ENCODE measurements around the gene ENG.
A peak's percentile ranks its signal among the peaks of the same experiment; 100 is the strongest.
"Not testable (repeated sequence)": the region's sequence is repeated elsewhere in the genome, so short reads cannot be mapped to it uniquely, and the experiment has no call there.

ENG gene

GRCh38 chr9:127789179-127789578 lies 65.3 kb downstream of the ENG start:
- DNase-seq, result no peak

GRCh38 chr9:127788337-127789011 lies 66.0 kb downstream of the ENG start:
- DNase-seq, result no peak

- DNase-seq, result no peak
Measured at GRCh38 chr9:127786773-127787104, 67.7 kb downstream of the ENG start.

- peak; percentile 94 for DNase-seq
Measured at GRCh38 chr9:127785933-127786772, 68.3 kb downstream of the ENG start, which contains the start of gene CDK9. CDK9 (plus strand) TSS chr9:127786034; CDS start chr9:127786149, 115 bp downstream.

GRCh38 chr9:127785023-127785932 lies 69.2 kb downstream of the ENG start:
- DNase-seq, result peak; percentile 93

- peak; percentile 60 for DNase-seq
Measured at GRCh38 chr9:127783111-127784008, 71.1 kb downstream of the ENG start.

GRCh38 chr9:127781806-127782205 lies 72.7 kb downstream of the ENG start:
- no peak for DNase-seq

- not testable (repeated sequence) for DNase-seq
Measured at GRCh38 chr9:127780909-127781308, 73.5 kb downstream of the ENG start.

GRCh38 chr9:127780126-127780885 lies 74.2 kb downstream of the ENG start:
- no peak for DNase-seq

GRCh38 chr9:127779136-127779981 lies 75.1 kb downstream of the ENG start:
- no peak for DNase-seq

- DNase-seq, result peak; percentile 53
Measured at GRCh38 chr9:127778280-127779135, 76.0 kb downstream of the ENG start, which contains the start of gene SH2D3C. SH2D3C (minus strand) TSS chr9:127778666; CDS start chr9:127778627, 39 bp downstream.

- no peak for DNase-seq
Measured at GRCh38 chr9:127777368-127777980, 77.0 kb downstream of the ENG start.

GRCh38 chr9:127776924-127777289 lies 77.6 kb downstream of the ENG start:
- no peak for DNase-seq

GRCh38 chr9:127776195-127776923 lies 78.1 kb downstream of the ENG start:
- no peak for DNase-seq

GRCh38 chr9:127773981-127774380 lies 80.5 kb downstream of the ENG start:
- DNase-seq, result no peak

- no peak for DNase-seq
Measured at GRCh38 chr9:127773272-127773671, 81.2 kb downstream of the ENG start.

- no peak for DNase-seq
Measured at GRCh38 chr9:127772603-127773002, 81.9 kb downstream of the ENG start.

- DNase-seq, result no peak
Measured at GRCh38 chr9:127771570-127772189, 82.8 kb downstream of the ENG start.
